ENCODE results near the gene DNAH11.
"Not testable (repeated sequence)": the region's sequence is repeated elsewhere in the genome, so short reads cannot be mapped to it uniquely, and the experiment has no call there.

The DNAH11 gene

GRCh38 chr7:21722371-21722770, 179.5 kb downstream of the DNAH11 start:
- no peak for DNase-seq

- no peak for DNase-seq
Measured at GRCh38 chr7:21724562-21724961, 181.7 kb downstream of the DNAH11 start.

- DNase-seq, result no peak
Measured at GRCh38 chr7:21730399-21730798, 187.6 kb downstream of the DNAH11 start.

GRCh38 chr7:21731977-21732376, 189.1 kb downstream of the DNAH11 start:
- DNase-seq, result no peak

GRCh38 chr7:21732956-21733355, 190.1 kb downstream of the DNAH11 start:
- DNase-seq, result not testable (repeated sequence)

- DNase-seq, result no peak
Measured at GRCh38 chr7:21733837-21734236, 191.0 kb downstream of the DNAH11 start.

GRCh38 chr7:21743493-21743892, 200.7 kb downstream of the DNAH11 start:
- DNase-seq, result no peak

- no peak for DNase-seq
Measured at GRCh38 chr7:21746949-21747348, 204.1 kb downstream of the DNAH11 start.

GRCh38 chr7:21747806-21748205, 205.0 kb downstream of the DNAH11 start:
- DNase-seq, result no peak

GRCh38 chr7:21749378-21749777, 206.5 kb downstream of the DNAH11 start:
- DNase-seq, result no peak

GRCh38 chr7:21753071-21753470, 210.2 kb downstream of the DNAH11 start:
- DNase-seq, result no peak

- DNase-seq, result no peak
Measured at GRCh38 chr7:21754963-21755362, 212.1 kb downstream of the DNAH11 start.

- no peak for DNase-seq
Measured at GRCh38 chr7:21757537-21758282, 214.9 kb downstream of the DNAH11 start.

- no peak for DNase-seq
Measured at GRCh38 chr7:21758286-21758685, 215.4 kb downstream of the DNAH11 start.

- DNase-seq, result no peak
Measured at GRCh38 chr7:21762469-21762868, 219.6 kb downstream of the DNAH11 start.

- DNase-seq, result no peak
Measured at GRCh38 chr7:21763818-21764217, 221.0 kb downstream of the DNAH11 start.

- no peak for DNase-seq
Measured at GRCh38 chr7:21766218-21766617, 223.4 kb downstream of the DNAH11 start.

- DNase-seq, result peak; percentile 13
Measured at GRCh38 chr7:21767300-21767900, 224.6 kb downstream of the DNAH11 start.

GRCh38 chr7:21768279-21768678, 225.4 kb downstream of the DNAH11 start:
- no peak for DNase-seq

- no peak for DNase-seq
Measured at GRCh38 chr7:21771266-21771665, 228.4 kb downstream of the DNAH11 start.

GRCh38 chr7:21771906-21772610, 229.2 kb downstream of the DNAH11 start:
- DNase-seq, result no peak

- no peak for DNase-seq
Measured at GRCh38 chr7:21773326-21773725, 230.5 kb downstream of the DNAH11 start.

- DNase-seq, result no peak
Measured at GRCh38 chr7:21777921-21778320, 235.1 kb downstream of the DNAH11 start.

- no peak for DNase-seq
Measured at GRCh38 chr7:21778953-21779352, 236.1 kb downstream of the DNAH11 start.

Measured in CD4-positive, alpha-beta T cell treated with Interleukin-17A for 1 hour (primary cell).